ENCODE results near the gene ATP8A2.

The ATP8A2 gene

DNA sequence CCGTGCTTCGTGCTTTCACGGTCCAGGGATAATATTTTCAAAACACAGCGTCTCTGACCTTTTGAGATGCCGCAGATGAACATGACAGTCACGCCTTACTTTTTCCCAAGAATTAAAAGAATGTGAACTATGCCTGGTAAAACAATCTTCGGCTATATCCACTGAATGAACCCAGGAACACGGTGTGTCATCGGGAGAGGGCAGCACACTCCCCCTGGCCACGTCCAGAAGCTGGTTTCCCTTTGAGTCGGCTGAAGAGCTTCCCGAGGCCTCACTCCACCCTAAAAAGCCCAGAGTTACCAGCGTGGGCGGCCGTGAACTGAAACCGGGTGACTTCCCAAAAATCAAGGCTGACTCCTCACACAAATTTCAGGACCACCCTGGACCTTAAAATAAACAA, 702.9 kb downstream of the ATP8A2 start:
- peak; percentile 27 for DNase-seq (ENCODE audit: low spot score)
